CD14-positive monocyte (primary cell): ENCODE measurements around the gene SYMPK. TPM values are rescaled to one million over a fixed set of nuclear protein-coding genes. Genes with fewer than 3 reads are reported as not detected.

Experiments used
- DNase-seq, 3 donors: peaks; one replicate each; pipeline ENCODE4 v3.0.0-alpha.2; 2011 to 2022
- H2AFZ ChIP-seq: 2 replicates; pipeline ENCODE4 v1.6.0; 2012; ENCODE audit warnings: mild to moderate bottlenecking, low read depth, low read length, inconsistent platforms; ENCODE audit not compliant: insufficient read depth, poor library complexity, severe bottlenecking
- H3K27ac ChIP-seq, 2 donors: 1 replicate in 1 of 2; 2 replicates in 1 of 2; pipeline ENCODE4 v1.5.1; 2012 to 2013; ENCODE audit warnings: low read length in 2 of 2, control low read depth in 1 of 2, inconsistent platforms in 1 of 2, low read depth in 1 of 2, mild to moderate bottlenecking in 1 of 2
- H3K27me3 ChIP-seq, 2 donors: one replicate each; pipeline versions ENCODE4 v1.6.0 to v1.6.1; 2011 to 2013; ENCODE audit warnings: low read length in 2 of 2; ENCODE audit not compliant: control insufficient read depth in 2 of 2, insufficient read depth in 2 of 2
- H3K36me3 ChIP-seq, 2 donors: replicated peaks in 1 of 2; 1 replicate in 1 of 2; 2 replicates in 1 of 2; pipeline versions ENCODE4 v1.5.1 to v1.6.1; 2012 to 2013; ENCODE audit warnings: low read length in 2 of 2, control low read depth in 1 of 2, inconsistent platforms in 1 of 2, mild to moderate bottlenecking in 1 of 2; ENCODE audit not compliant: insufficient read depth in 2 of 2, control insufficient read depth in 1 of 2
- H3K4me1 ChIP-seq, 2 donors: 1 replicate in 1 of 2; 2 replicates in 1 of 2; pipeline versions ENCODE4 v1.5.1 to v1.6.1; 2012 to 2013; ENCODE audit warnings: low read length in 2 of 2, control low read depth in 1 of 2, inconsistent platforms in 1 of 2, mild to moderate bottlenecking in 1 of 2, moderate library complexity in 1 of 2; ENCODE audit not compliant: insufficient read depth in 2 of 2, control insufficient read depth in 1 of 2
- H3K4me2 ChIP-seq: replicated peaks from 2 replicates; pipeline ENCODE3; 2012; ENCODE audit warnings: low read length, moderate library complexity, mild to moderate bottlenecking; ENCODE audit not compliant: poor library complexity, severe bottlenecking; ENCODE audit errors: extremely low read depth
- H3K4me3 ChIP-seq, 3 experiments: fragments of 200-600 bp in 1 of 3; sonication (generic) in 1 of 3; replicated peaks in 1 of 3; 1 replicate in 2 of 3; 2 replicates in 1 of 3; pipeline ENCODE4 v1.5.1; 2011 to 2013; ENCODE audit warnings: low read length in 3 of 3, mild to moderate bottlenecking in 3 of 3, control low read depth in 2 of 3, low read depth in 2 of 3, inconsistent platforms in 1 of 3, moderate library complexity in 1 of 3
- H3K79me2 ChIP-seq: 2 replicates; pipeline ENCODE4 v1.6.0; 2012; ENCODE audit warnings: mild to moderate bottlenecking, control low read depth, inconsistent platforms, low read length, moderate library complexity; ENCODE audit not compliant: insufficient read depth
- H3K9ac ChIP-seq: 2 replicates; pipeline ENCODE4 v1.6.0; 2017; ENCODE audit warnings: low read length, mild to moderate bottlenecking; ENCODE audit not compliant: insufficient read depth, poor library complexity, severe bottlenecking
- H3K9me3 ChIP-seq, 2 donors: replicated peaks in 1 of 2; 1 replicate in 1 of 2; 2 replicates in 1 of 2; pipeline versions ENCODE4 v1.5.1 to v1.6.1; 2012 to 2013; ENCODE audit warnings: low read length in 2 of 2, control low read depth in 1 of 2; ENCODE audit not compliant: control insufficient read depth in 1 of 2, insufficient read depth in 1 of 2
- H4K20me1 ChIP-seq: 2 replicates; pipeline ENCODE4 v1.6.0; 2012; ENCODE audit warnings: mild to moderate bottlenecking, low read length, control low read depth, moderate library complexity; ENCODE audit not compliant: insufficient read depth
- H3K27ac Mint-ChIP-seq, 7 donors: one replicate each; pipeline ENCODE4 v1.8.0; 2020; ENCODE audit warnings: mild to moderate bottlenecking in 7 of 7, mixed read lengths in 7 of 7, moderate library complexity in 6 of 7, inconsistent platforms in 2 of 7
- H3K27me3 Mint-ChIP-seq, 3 donors: one replicate each; pipeline ENCODE4 v1.8.0; 2021 to 2022; ENCODE audit warnings: low read depth in 3 of 3, mild to moderate bottlenecking in 3 of 3, mixed read lengths in 3 of 3, moderate library complexity in 3 of 3, inconsistent platforms in 1 of 3
- H3K36me3 Mint-ChIP-seq, 2 donors: one replicate each; pipeline ENCODE4 v1.8.0; 2020; ENCODE audit warnings: mixed read lengths in 2 of 2, inconsistent platforms in 1 of 2, mild to moderate bottlenecking in 1 of 2
- H3K4me1 Mint-ChIP-seq: one replicate; pipeline ENCODE4 v1.8.0; 2020; ENCODE audit warnings: mild to moderate bottlenecking, mixed read lengths
- H3K4me3 Mint-ChIP-seq, 2 donors: one replicate each; pipeline ENCODE4 v1.8.0; 2020; ENCODE audit warnings: mild to moderate bottlenecking in 2 of 2, mixed read lengths in 2 of 2, moderate library complexity in 1 of 2
- H3K9me3 Mint-ChIP-seq, 7 donors: one replicate each; pipeline ENCODE4 v1.8.0; 2020 to 2022; ENCODE audit warnings: mixed read lengths in 7 of 7, mild to moderate bottlenecking in 6 of 7, moderate library complexity in 6 of 7, inconsistent platforms in 2 of 7
- WGBS: methylation state at CpG from one replicate; pipeline ENCODE4 v1.1.5; 2013; ENCODE audit warnings: missing lambda C conversion rate; ENCODE audit not compliant: insufficient coverage; 5-methylcytosine and 5-hydroxymethylcytosine counted together
- intact Hi-C, 2 donors: fragments of 100-400 bp; cut with micrococcal nuclease; formaldehyde crosslinking; loops; one replicate each; pipeline versions ENCODE4 v1.15.0 to v1.15.1; 2023
- polyA plus RNA-seq, 3 donors: library from polyadenylated mRNA; depleted of rRNA in 1 of 3; unstranded in 2 of 3; stranded (reverse) in 1 of 3; fragments of 300-500 nt in 2 of 3; fragments of >200 nt in 1 of 3; fragmentation: Illumina TruSeq in 2 of 3; gene quantifications; 1 replicate in 2 of 3; 2 replicates in 1 of 3; pipeline ENCODE4 v1.2.3, GENCODE V29; 2012 to 2021
- TF ChIP-seq, protein P1 (sequence below): fragments of 200-600 bp; IDR thresholded peaks from one replicate; pipeline ENCODE4 v1.8.0; 2022; ENCODE audit warnings: antibody characterized with exemption, mild to moderate bottlenecking

The SYMPK gene
- polyA plus RNA-seq, 3 donors: 5.6 to 96.1 (median 15.7) TPM

DNA sequence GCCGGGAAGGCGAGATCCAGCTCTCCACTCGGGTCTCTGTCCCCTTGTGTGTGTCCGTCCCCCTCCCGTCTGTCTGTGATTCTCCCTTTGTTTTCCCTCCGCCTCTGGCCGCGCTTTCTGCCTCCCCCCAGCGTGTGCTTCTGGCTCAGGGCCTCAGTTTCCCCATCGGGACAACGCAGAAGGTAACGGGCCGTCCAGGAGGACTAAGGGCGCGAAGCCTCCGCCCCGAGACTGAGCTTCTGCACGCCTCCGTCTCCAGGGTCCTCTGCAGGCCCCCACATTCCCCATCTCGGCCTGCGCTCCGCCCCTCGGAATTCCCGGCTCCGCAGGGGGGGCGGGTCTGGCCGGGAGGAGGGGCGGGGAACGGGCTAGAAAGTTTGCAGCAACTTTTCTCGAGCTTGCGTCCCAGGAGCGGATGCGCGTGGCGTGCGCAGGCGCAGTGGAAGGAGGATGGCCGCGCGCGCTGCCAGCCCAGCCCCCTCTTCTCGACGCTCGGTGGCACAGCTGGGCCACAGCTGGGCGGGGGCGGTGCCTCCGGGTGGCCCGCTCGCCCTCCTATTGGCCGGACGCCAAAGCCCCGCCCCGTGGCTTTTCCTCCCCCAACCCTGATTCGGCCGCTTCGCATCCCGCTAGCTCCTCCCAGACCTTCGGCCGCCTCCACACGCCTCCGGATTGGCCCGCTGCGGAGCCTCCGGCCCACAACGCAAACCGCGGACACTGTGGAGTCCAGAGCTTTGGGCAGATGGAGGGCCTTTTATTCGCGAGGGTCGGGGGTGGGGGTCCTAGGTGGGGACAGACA, 93.8 kb downstream of the SYMPK start, which contains the start of gene SIX5:
TSS of gene SIX5 (minus strand) at position 269 of the 799 bp plus-strand sequence. CDS start 408 bp downstream, outside the sequence.
- intact Hi-C loops: no loop called here
- Histone ChIP-seq H3K27me3 (peaks cover 53 to 92% of the 10 kb centered on the region in 2 donors), H3K4me3 (peak within 1 kb of the TSS; percentile 29 to 77 (median 49)), H3K4me2 (peak within 1 kb of the TSS; percentile 87), H3K9me3 (peaks cover 6 to 20% of the 10 kb centered on the region in 2 donors), H3K4me1 (peaks cover 27 to 35% of the 10 kb centered on the region in 2 donors), H3K36me3 (no peaks in the 10 kb centered on the region), H2AFZ (peak within 1 kb of the TSS; percentile 84), H3K9ac (no peak within 1 kb of the TSS), H3K27ac (no peak within 1 kb of the TSS), H4K20me1 (peaks cover 48% of the 10 kb centered on the region), H3K79me2 (no peaks in the 10 kb centered on the region)
- peaks cover 4 to 6% of the 10 kb centered on the region in 2 donors for H3K36me3 Mint-ChIP-seq
- peak within 1 kb of the TSS in 2 of 7 donors; percentile 41 to 46 for H3K27ac Mint-ChIP-seq
- peaks cover 73 to 99% (median 83%) of the 10 kb centered on the region in 3 donors for H3K27me3 Mint-ChIP-seq
- WGBS: under 1% methylated on average over 70 of the region's 70 CpGs
- H3K4me3 Mint-ChIP-seq: peak within 1 kb of the TSS; percentile 76 to 88
- H3K4me1 Mint-ChIP-seq: peaks cover 22% of the 10 kb centered on the region
- peaks cover 0 to 20% (median 12%) of the 10 kb centered on the region in 7 donors for H3K9me3 Mint-ChIP-seq
- peak; percentile 45 to 76 (median 62) for DNase-seq
- TF ChIP-seq, protein P1, sequence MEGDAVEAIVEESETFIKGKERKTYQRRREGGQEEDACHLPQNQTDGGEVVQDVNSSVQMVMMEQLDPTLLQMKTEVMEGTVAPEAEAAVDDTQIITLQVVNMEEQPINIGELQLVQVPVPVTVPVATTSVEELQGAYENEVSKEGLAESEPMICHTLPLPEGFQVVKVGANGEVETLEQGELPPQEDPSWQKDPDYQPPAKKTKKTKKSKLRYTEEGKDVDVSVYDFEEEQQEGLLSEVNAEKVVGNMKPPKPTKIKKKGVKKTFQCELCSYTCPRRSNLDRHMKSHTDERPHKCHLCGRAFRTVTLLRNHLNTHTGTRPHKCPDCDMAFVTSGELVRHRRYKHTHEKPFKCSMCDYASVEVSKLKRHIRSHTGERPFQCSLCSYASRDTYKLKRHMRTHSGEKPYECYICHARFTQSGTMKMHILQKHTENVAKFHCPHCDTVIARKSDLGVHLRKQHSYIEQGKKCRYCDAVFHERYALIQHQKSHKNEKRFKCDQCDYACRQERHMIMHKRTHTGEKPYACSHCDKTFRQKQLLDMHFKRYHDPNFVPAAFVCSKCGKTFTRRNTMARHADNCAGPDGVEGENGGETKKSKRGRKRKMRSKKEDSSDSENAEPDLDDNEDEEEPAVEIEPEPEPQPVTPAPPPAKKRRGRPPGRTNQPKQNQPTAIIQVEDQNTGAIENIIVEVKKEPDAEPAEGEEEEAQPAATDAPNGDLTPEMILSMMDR: no peak

DNA sequence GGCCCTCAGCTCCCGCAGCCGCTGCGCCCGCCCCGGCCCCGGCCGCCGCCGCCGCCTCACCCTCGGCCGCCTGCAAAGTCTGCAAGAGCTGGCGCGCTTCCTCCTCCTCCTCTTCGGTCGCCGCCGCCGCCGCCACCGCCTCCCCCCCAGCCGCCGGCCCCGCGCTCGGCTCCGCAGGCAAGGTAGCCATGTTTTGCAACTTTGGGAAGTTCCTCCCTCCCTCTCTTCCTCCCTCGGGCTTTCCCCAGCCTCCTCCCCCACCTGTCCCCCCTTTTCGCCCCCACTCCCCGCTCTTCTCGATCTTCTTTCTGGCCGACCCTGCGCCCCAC, 94.3 kb downstream of the SYMPK start:
- whole genome bisulfite sequencing: under 1% methylated on average over 29 of the region's 33 CpGs
- H3K4me2 ChIP-seq: peak overlapping the region; percentile 87
- peak overlapping the region; percentile 29 to 77 (median 49) for H3K4me3 ChIP-seq
- Mint-ChIP-seq H3K36me3 (peaks cover 4 to 6% of the 10 kb centered on the region in 2 donors), H3K27me3 (peaks cover 71 to 98% (median 81%) of the 10 kb centered on the region in 3 donors), H3K9me3 (peaks cover 0 to 20% (median 12%) of the 10 kb centered on the region in 7 donors), H3K4me1 (peaks cover 22% of the 10 kb centered on the region), H3K27ac (no peak overlapping the region), H3K4me3 (peak overlapping the region; percentile 76 to 88)
- H3K4me1 ChIP-seq: peaks cover 27 to 35% of the 10 kb centered on the region in 2 donors
- peak overlapping the region; percentile 84 for H2AFZ ChIP-seq
- H3K79me2 ChIP-seq: no peaks in the 10 kb centered on the region
- H4K20me1 ChIP-seq: peaks cover 46% of the 10 kb centered on the region
- no peaks in the 10 kb centered on the region for H3K36me3 ChIP-seq
- DNase-seq: peak in 2 of 3 donors; percentile 23 to 84
- peaks cover 53 to 92% of the 10 kb centered on the region in 2 donors for H3K27me3 ChIP-seq
- intact Hi-C loops: no loop called here
- H3K9me3 ChIP-seq: peaks cover 6 to 20% of the 10 kb centered on the region in 2 donors
- H3K9ac ChIP-seq: no peak overlapping the region
- no peak overlapping the region for H3K27ac ChIP-seq
- TF ChIP-seq, protein P1: no peak
